Posterior cingulate gyrus (tissue), 11 donors: ENCODE data around the gene CGA.
"Not testable (repeated sequence)": the region's sequence is repeated elsewhere in the genome, so short reads cannot be mapped to it uniquely, and the experiment has no call there.

ENCODE experiments used
- DNase-seq, 10 donors: peaks; one replicate each; pipeline versions ENCODE4 v3.0.0 to v3.0.0-alpha.2; 2020 to 2021; ENCODE audit warnings: mixed read lengths in 3 of 10
- intact Hi-C: fragments of 100-400 bp; cut with DNase I; formaldehyde crosslinking; loops from one replicate; pipeline ENCODE4 v1.15.1; 2023

The CGA gene

DNA sequence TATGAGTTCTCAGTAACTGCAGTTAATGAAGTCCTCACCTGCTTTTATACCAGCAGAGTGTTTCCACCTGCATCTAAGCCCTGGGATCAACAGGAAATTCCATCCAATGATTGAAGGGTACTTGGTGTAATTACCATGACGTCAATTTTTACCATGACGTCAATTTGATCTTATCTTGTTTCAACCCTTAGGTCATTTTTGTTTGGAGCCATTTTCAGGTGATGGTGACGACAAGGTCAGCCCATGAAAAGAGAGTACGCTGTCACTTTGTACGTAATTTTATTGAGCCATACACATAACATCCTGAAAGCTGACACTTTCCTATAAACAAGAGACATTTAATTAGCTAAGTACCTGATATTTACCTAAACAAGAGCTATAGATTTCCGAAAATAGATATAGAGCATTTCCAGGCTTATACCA lies at the start of gene CGA:
Gene CGA, minus strand, starts transcription at position 20 of the 423 bp plus-strand sequence. CDS start 6,906 bp downstream, outside the sequence.
- no peak for DNase-seq
- intact Hi-C loops = no loop called here

DNA sequence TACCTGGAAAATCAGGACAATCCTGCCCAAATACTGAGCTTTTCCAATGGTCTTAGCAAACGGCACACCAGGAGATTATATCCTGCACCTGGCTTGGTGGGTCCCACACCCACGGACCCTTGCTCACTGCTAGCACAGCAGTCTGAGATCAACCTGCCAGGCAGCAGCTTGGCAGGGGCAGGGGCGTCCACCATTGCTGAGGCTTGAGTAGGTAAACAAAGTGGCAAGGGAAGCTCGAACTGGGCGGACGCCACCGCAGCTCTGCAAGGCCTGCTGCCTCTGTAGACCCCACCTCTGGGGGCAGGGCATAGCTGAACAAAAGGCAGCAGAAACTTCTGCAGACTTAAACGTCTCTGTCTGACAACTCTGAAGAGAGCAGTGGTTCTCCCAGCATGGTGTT lies 45.0 kb upstream of the CGA start:
- peak in 1 of 10 donors; percentile 62 for DNase-seq
- intact Hi-C loops = not testable (repeated sequence)

DNA sequence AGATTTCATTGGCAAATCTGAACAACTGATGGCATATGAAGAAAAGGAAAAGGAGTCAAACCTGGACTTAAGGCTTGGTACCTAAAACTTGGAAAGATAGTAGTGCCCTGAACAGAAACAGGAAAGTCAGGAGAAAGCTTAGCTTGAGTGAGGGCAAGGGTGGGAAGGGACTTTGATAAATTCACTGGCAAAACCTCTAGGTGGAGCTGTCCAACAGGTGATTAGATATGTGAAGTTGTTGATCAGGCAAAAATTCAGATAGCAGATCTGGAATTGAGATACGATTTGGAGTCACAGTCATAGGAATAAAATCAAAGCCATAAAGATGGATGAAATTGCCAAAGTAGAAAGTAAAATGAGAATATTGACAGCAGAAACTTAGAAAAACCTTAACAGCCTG lies 44.3 kb upstream of the CGA start:
- intact Hi-C loops = no loop called here

DNA sequence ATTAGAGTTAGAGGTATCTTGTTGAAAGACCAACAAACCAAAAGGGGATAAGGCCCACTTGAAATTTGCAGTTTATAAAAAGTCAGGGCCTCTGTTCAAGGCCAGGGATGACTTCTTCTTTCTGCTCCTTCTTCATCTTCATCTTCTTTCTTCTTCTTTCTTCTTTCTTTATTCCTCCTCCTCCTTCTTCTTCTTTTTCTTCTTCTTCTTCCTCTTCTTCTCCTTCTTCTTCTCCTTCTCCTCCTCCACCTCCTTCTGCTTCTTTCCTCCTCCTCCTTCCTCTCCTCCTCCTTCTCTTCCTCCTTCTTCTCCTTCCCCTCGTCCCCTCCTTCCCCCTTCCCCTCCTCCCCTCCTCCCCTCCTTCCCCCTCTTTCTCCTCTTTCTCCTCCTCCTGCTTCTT lies 42.1 kb upstream of the CGA start:
- intact Hi-C loops = no loop called here
- DNase-seq = no peak

More for the DNA sequence above, 44.3 kb upstream of the CGA start:
- DNase-seq = peak in 1 of 10 donors; percentile 20

DNA sequence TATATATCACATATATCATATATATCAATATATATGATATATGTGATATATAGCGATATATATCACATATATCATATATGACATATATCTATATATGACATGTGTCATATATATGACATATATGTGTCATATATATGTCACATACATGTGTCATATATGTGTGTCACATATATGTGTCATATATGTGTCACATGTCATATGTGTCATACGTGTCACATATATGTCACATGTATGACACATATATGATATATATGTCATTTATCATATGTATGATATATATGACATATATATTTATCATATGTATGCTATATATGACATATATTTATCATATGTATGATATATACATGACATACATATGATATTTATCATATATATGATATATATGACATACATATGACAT lies 32.8 kb upstream of the CGA start:
- intact Hi-C loops = no loop called here
- no peak for DNase-seq

DNA sequence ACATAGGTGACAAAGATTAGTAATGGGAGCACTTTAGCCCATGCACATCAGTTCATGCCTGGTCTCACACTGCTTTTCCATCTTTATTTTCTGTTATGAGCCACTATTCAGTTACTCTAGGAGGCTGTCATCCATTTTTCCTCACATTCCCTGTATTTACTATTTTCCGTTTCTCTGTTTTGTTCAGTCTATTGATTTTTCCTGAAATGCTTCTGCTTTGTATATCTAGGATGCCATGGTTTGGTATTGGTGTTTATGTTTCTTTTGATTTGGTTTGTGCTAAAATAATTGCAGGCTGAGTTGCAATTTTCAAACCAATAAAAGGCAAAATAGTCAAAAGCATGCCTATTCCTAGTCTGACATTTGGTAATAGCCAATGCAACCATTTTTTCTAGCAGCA lies 31.6 kb upstream of the CGA start:
- DNase-seq = no peak
- intact Hi-C loops = no loop called here

DNA sequence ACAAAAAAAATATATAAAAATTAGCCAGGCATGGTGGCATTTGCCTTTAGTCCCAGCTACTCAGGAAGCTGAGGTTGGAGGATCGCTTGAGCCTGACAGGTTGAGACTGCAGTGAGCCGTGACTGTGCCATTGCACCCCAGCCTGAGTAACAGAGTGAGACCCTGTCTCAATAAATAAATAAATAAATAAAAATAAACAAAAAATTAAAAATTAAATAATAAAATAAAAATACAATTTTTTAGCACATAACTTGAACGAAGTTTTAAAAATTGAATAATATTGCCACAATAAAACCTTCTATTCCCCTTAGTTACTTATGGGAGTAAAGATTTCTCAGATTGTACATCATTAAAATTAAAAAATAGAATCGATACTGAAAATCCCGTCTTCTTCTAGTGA lies 29.2 kb upstream of the CGA start:
- intact Hi-C loops = no loop called here
- DNase-seq = no peak

DNA sequence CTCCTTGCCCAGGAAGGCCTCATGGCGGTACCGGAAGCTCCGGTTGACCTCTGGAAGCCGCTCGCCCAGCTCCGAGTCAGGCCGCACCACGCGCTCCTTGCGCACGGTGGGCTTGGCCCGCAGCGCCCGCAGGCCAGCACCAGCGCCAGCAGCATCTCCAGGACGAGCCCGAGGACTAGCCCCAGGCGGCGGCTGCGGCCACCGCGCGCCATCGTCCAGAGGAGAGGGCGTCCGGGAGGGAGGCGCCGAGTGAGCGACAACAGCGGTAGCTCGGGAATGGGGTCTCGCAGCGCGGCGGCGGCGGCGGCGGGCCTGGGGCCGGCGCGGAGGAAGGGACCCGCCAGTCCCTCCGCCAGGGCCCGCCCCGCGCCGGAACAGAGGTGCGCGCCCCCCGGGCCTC lies 27.6 kb upstream of the CGA start:
- intact Hi-C loops = no loop called here
- DNase-seq = peak in 3 of 10 donors; percentile 52 to 81 (median 59)

DNA sequence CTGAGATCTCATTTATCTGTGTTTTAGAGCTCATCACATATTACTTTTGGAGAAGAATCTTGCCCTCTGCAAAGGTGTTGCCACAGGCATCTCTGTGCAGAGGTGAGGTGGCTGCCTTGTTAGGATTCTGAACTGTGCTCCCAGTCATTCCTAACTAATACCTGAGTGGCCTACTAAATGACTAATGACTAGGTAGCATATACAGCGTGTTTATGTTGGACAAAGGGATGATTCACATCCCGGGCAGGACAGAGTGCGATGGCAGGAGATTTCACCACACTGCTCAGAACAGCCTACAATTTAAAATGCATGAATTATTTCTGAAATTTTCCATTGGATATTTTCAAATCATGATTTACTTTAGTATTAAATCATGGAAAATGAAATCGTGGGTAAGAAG lies 23.1 kb upstream of the CGA start:
- intact Hi-C loops = no loop called here

DNA sequence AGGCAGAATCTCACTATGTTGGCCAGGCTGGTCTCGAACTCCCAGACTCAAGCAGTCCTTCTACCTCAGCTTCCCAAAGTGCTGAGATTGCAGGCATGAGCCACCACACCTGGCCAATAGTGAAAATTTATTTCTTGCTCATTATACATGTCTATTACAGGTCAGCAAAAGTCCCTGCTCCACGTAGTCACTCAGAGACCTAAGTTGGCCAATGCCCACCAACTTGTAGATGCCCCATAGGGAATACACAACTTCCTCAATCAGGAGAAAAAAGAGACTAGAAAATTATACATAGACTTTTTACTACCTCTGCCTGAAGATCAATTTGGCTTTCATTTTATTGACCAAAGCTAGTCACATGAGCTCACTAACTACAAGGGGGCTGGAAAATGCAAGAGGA lies 22.0 kb upstream of the CGA start:
- no peak for DNase-seq
- intact Hi-C loops = no loop called here

More for the DNA sequence above, 23.1 kb upstream of the CGA start:
- DNase-seq = no peak

DNA sequence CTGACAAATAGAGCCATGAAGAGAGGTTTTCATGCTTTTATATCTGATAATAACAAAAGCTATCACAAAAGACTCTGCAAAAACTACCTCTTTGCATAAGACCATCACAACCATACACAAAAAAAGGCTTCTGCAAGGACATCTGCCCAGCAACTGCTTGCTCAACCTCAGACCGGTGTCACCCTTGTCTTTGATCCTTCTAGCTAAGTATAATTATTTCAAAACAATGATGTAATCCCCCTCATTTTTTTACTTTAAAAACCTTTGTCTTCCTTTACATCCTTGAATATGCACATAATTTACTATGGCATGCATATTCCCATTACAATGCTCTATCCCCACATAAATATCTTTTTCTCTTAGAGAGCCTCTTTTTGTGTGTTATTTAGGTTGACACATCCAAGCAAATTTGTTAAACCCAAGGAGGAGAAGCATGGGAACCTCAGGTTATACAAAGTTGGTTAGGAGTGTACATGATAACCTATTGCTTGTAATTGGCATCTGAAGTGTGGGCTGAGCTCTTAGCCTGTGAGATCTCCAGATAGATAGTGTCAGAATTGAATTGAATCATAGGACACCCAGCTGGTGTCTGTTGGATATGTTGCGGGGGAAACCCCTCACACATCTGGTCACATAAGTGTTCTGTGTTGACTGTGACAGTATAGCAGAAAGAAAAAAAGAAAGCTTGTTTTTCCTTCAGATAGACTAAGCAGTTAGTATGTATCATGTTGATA lies 20.7 kb upstream of the CGA start:
- intact Hi-C loops = no loop called here
- no peak for DNase-seq

DNA sequence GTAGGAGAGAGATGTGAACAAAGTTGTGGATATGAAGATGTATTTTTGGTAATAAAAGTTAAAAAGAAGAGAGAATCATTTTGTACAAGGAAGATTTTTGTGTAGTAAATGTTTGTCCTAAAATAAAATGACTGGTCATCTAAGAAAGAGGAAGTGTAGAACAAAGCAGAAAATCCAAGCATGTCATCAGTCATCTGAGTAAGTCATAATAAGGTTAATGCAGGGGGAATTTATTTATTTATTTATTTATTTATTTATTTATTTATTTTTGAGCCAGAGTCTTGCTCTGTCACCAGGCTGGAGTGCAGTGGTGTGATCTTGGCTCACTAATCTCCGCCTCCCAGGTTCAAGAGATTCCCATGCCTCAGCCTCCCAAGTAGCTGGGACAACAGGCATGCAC lies 15.7 kb upstream of the CGA start:
- intact Hi-C loops = no loop called here
- no peak for DNase-seq

DNA sequence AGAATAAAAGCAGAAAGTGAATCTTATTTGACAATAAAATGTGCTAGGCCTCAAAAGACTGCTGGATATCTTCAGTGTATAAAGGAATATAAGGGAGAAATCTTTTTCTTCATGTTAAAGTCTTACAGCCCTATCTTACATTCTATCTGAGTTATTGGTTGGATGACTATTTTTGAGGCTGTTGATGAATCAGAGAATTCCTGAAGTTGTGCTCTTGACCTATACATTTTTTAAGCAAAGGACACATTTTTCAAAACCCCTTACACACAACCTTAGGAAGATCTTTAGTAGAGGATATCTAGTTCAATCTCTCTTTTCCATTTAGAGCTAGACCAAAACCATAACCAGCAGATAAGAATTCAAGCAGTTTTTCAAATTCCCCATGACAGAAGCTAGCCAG lies 10.9 kb upstream of the CGA start:
- no peak for DNase-seq
- intact Hi-C loops = no loop called here

DNA sequence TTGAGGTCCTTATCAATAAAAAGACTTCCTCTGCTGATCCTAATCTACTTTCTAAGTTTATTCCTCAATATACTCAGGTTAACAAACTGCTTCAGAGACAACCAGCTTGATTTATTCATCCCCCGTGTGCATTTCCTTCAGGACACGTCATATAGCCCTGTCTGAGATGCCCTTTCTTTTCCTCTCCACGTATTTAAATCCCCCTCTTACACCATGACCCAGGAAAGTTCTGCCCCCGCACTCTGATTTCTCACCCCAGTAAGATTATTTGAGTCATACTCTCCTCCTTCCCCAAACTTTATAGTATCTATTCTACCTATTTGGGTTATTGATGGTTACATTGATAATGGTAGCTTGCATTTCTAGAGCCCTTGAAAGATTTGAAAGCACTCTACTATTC lies 9.8 kb upstream of the CGA start:
- DNase-seq = no peak
- intact Hi-C loops = no loop called here

DNA sequence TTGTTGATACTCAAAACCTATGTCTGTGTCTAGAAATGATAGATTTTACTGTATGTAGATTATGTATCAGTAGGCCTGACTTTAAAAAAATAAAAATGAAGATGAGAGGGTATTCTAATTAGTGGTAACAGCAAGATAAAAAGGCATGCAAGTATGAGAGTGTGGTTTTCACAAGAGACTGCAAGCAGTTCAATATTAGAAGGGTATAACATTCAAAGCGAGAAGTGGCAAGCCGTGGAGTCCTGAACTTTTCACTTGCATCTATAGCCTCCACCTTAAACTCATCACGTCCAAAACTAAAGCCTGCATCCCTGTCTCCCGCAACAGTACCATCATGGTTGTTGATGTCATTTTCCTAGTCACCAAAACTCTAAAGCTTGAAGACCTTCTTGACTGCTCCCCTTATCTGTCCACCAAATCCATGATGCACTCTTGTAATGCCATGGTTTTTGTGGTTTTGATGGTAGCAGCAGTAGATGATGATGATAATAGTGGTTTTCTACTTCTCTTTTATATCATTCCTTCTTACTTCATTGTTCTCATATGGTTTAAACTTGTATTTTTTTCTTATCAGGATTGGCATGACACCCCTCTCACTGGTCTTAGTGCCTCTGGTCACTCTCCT lies 9.2 kb upstream of the CGA start:
- intact Hi-C loops = no loop called here
- no peak for DNase-seq

DNA sequence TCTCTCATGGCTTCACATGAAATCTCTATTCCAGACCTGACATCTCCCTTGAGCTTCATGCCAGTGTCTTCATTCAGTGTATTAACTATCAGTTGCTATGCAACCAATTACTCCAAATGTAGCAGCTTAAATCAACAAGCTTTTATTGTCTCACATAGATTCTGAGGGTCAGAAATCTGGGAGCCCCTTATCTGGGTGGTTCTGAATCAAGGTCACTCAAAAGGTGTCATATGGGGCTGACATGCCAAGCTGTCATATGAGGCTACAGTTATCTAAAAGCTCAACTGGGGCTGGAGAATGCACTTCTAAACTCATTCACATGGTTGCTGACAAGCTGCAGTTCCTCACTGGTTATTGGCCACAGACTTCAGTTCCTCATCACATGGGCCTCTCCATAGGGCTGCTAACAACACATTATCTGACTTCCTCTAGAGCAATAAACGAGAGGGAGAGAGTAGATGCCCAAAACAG lies 7.3 kb upstream of the CGA start:
- DNase-seq = no peak
- intact Hi-C loops = no loop called here

DNA sequence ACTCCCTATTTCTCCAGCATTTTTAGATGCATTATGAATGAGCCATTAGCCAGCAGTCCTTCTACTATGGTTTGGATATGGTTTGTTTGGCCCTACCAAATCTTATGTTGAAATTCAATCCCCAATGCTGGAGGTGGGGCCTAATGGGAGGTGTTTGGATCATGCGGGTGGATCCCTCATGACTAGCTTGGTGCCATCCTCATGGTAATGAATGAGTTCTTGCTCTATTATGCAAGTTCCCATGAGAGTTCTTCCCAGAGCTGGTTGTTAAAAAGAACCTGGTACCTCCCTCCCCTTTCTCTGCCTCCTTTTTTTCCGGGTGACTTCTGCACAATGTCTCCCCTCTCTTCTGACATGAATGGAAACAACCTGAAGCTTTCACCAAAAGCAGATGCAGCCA lies 6.2 kb upstream of the CGA start:
- no peak for DNase-seq
- intact Hi-C loops = no loop called here

DNA sequence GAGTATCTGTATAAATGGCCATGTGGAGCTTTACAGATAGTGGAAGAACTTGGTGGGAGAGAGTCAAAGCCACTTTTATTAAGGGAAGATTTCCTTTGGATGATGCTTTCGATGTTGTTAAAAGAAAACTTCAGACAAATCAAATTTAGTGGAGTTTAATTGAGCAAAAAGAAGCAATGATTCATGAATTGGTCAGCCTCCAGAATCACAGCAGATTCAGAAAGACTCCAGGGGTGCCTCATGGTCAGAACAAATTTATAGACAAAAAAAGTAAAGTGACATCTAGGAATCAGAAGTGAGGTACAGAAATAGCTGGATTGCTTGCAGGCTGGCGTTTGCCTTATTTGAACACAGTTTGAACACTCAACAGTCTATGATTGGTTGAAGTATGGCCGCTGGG lies 5.3 kb upstream of the CGA start:
- DNase-seq = no peak
- intact Hi-C loops = no loop called here

DNA sequence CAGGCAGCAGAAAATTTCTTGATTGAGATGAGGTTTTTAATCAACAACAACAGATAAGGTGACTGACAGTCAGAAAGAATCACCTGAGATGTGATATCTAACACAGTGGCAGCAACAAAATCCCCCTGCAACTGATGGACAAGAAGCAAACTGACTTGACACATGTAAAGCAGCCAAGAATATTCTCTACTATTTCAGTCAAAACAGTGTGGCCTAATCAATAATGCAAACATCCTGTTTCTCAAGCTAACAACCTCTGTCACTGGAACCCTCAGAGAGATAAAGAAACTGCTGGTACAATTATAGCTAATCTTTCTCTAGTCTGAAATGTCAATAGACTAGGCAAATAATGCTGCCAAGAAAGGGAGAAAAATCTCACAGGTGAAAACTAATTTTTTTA lies 4.6 kb upstream of the CGA start:
- intact Hi-C loops = no loop called here
- no peak for DNase-seq

DNA sequence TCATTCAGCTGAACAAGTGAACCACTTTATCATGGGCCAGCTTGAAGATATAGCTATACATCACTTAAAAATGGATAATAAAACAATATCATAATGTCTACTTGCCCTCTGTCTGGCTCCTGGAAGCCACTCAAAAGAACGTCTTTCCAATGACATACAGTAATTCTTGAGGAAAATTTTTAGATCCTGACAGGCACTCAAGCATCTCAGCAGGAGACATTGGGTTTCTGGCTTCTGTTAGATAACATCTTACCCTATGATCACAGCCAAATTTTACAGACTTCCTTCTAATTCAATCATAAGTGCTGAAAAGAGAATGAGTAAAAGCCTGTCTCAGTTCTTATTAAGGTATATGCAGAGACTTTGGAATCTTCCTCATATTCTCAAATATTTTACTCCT lies 330 bp downstream of the CGA start:
- intact Hi-C loops = no loop called here
- DNase-seq = no peak

DNA sequence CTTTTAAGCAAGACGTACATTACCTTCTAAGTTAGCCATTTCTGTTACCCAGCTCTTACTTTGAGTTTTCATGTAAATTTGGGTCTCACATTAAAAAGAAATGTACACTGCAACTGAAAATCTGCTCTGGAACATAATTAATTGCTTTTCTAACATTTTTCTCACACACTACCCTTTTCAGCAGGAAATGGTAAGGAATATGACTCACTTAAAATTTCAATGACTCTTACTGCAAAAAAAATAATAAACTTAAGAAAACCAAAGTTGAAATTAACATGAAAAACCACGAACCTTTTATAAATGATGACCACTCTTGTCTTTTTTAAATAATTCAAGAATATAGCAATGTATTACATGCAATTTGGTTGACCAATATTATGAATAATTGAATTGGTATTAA lies 1.3 kb downstream of the CGA start:
- intact Hi-C loops = no loop called here
- no peak for DNase-seq

DNA sequence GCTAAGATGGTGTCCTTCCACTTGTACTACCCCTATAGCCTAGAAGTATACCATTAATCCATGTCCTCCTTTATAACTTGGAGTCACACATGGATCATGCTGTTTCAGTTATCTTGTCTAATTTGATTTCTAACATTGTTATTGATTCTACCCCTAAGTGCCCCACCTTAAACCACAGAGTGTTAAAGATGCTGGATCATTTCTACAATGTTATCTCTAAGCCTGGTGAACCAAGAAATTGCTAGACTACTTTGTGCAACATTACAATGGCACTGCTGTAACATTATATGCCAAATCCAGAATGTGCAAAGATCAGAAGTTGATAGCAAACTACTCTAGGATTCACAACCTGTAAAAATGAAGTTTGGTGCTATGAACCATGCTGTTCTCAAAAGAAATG lies 1.7 kb downstream of the CGA start:
- intact Hi-C loops = no loop called here
- DNase-seq = no peak
